Cardiac fibroblast (primary cell): ENCODE data around the gene COL25A1.
A peak's percentile ranks its signal among the peaks of the same experiment; 100 is the strongest.

Source experiments
- DNase-seq, 2 donors: peaks; one replicate each; pipeline versions ENCODE4 v3.0.0 to v3.0.0-alpha.2; 2010; ENCODE audit warnings: low read depth in 2 of 2
- H3K4me3 ChIP-seq, 2 donors: replicated peaks in 1 of 2; 1 replicate in 1 of 2; 2 replicates in 1 of 2; pipeline ENCODE4 v1.5.1; 2011; ENCODE audit warnings: low read depth in 2 of 2, low read length in 2 of 2, mild to moderate bottlenecking in 2 of 2, moderate library complexity in 1 of 2
- TF ChIP-seq, protein P1 (sequence below): IDR thresholded peaks from one replicate; pipeline ENCODE4 v1.5.1; 2011; ENCODE audit warnings: low read depth, mild to moderate bottlenecking, low read length, inconsistent platforms

COL25A1 gene

DNA sequence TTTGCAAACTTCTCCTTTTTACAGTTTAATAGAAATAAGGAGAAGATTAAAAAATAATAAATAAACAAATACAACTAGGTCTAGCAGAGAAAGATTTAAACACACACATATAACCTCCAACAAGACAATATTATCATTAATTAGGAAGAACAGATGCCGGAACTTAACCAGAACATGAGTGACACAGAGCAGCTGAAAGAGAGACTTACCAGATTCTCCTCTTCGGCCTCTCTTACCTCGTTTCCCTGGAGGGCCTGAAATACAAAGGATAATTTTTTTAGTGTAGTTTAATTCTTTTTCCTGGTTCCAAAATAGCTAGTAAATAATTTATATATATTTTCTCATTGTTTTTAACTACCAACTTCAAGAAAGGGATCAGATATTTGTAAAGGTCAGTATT, 252.5 kb downstream of the COL25A1 start:
- H3K4me3 ChIP-seq = no peak overlapping the region
- DNase-seq = no peak
- TF ChIP-seq, protein P1, sequence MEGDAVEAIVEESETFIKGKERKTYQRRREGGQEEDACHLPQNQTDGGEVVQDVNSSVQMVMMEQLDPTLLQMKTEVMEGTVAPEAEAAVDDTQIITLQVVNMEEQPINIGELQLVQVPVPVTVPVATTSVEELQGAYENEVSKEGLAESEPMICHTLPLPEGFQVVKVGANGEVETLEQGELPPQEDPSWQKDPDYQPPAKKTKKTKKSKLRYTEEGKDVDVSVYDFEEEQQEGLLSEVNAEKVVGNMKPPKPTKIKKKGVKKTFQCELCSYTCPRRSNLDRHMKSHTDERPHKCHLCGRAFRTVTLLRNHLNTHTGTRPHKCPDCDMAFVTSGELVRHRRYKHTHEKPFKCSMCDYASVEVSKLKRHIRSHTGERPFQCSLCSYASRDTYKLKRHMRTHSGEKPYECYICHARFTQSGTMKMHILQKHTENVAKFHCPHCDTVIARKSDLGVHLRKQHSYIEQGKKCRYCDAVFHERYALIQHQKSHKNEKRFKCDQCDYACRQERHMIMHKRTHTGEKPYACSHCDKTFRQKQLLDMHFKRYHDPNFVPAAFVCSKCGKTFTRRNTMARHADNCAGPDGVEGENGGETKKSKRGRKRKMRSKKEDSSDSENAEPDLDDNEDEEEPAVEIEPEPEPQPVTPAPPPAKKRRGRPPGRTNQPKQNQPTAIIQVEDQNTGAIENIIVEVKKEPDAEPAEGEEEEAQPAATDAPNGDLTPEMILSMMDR = no peak

DNA sequence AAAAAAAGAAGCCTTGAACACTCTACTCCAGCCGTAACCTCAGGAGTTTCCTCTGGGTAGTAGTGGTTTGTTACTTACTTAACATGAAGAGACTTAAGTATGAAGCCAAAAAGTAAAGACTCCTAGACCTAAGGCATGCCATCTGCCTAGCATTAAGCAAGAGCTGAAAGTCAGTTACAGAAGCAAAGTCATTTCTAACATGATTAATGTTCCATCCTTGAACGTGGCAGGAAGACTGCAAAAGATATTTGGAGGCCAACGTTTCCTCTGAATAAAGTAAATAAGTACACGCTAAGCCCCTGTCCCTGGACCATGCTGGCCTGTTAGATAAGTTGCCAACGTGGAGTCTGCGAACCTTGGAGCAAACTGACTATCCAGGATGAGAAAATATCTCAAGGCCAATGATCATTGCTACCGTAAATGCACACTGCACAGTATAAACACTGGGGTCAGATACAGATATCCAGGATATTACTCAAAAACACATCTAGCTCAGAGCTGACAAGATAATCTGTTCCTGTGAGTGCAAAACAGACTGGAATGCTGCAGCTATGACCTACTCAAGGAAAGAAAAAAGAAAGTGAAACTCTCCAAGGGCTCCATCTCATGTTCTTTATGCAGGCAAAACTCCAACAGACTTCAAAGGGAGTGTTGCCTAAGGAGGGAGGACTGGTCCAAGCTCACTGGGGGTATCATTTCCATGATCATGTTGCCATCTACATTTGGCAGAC, 255.8 kb downstream of the COL25A1 start:
- peak overlapping the region; percentile 4 to 16 for H3K4me3 ChIP-seq
- TF ChIP-seq, protein P1 = no peak
- peak; percentile 58 to 72 for DNase-seq

DNA sequence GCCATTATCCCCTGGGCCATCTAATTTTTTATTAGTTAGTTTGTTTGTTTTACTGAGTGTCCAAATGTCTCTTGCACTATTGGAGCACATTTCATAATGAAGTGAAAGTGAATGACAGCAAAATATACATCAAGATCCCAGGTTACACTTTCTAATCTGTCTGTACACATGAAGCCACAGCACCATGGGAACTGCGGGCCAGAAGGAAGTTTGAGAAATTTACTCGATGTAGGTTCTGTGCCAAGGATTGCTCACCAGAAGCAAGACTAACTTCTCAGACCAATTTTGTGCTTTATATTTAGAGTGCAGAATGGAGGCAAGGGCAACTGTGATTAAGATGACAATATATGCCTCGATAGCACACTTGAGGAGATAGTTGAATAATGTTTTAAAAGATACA, 258.0 kb downstream of the COL25A1 start:
- DNase-seq = peak in 1 of 2 donors; percentile 26
- TF ChIP-seq, protein P1 = no peak
- no peak overlapping the region for H3K4me3 ChIP-seq

DNA sequence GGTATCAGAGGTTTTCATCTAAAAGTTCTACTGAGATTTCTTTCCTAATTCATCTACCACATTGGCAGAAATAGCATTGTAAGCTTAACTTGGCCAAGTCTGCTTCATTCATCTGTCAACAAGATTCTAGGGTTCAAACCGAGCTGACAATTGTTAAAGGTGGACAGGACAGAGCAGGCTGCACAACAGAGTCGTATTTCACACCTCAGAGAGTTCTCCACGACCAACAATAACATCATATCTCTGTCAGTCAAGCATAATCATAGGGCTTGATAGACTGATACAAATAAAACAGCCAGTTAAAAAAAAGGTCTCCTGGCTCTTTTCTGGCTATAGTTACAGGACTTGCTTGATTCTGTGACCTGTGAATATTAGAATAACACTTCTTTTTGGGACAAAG, 259.2 kb downstream of the COL25A1 start:
- DNase-seq = no peak
- no peak overlapping the region for H3K4me3 ChIP-seq
- TF ChIP-seq, protein P1 = no peak

DNA sequence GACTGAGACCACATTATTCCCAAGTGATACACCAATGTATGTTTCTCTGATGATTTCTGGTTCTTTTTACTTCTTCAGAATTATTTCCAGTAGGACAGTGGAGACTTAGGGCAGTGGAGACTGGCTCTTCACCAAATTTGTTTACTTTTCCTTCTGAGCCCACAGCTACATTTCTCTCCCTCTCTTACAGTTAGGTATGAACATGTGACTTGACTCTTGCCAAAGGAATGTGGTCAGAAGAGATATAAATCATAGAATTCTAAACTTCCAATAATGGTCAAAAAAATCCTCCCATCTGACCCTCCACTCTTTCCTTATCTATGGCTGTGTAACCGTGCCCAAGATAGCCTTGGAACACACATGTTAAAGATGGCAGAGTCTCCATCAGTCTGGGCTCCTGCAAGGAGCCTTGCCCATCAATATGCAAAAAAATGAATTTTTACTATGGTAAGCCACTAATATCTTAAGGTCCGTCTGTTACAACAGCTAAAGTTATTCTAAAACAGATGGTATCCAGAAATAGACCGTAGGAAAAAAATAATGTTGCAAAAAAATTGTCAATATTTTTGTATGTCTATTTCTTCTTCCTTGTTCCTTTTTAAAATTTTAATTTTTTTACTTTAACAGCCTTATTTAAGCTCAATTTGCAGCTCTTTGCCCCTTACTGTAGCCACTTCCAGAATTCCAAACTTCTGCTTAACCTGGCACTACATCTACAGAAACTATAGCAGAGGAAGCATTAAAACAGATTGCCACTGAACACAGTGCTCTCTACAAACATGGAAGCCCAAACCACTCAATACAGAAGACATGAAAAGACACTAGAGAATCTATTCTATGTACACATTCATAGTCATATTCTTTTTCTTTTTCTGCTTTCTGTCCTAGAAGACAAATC, 260.7 kb downstream of the COL25A1 start:
- TF ChIP-seq, protein P1 = no peak
- no peak overlapping the region for H3K4me3 ChIP-seq
- peak; percentile 8 to 47 for DNase-seq

DNA sequence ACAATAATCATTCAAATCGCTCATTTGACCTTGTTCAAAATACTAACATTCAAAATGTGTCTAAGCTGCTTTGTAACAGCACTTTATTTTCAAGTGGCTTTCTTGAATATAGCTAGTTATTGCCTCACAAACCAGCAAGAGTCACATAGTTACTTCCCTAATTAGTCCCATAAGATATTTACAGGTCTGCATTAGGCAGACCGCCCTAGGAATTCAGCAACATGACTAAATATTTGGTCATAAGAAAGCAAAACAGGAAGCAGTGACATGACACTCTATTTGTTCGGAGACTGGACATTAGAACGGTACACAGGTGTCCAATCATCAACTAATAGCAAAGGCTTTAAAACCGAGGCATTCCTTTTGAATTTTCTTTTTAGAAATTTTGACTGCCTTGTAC, 262.0 kb downstream of the COL25A1 start:
- TF ChIP-seq, protein P1 = no peak
- H3K4me3 ChIP-seq = no peak overlapping the region
- DNase-seq = peak in 1 of 2 donors; percentile 38
